ENCODE results near the gene SEPTIN10.
"Not testable (repeated sequence)": the region's sequence is repeated elsewhere in the genome, so short reads cannot be mapped to it uniquely, and the experiment has no call there.

Gene SEPTIN10

GRCh38 chr2:109555346-109555900, 58.3 kb downstream of the SEPTIN10 start:
- no peak for DNase-seq
- intact Hi-C loops (cut with DNase I), result no loop called here

DNA sequence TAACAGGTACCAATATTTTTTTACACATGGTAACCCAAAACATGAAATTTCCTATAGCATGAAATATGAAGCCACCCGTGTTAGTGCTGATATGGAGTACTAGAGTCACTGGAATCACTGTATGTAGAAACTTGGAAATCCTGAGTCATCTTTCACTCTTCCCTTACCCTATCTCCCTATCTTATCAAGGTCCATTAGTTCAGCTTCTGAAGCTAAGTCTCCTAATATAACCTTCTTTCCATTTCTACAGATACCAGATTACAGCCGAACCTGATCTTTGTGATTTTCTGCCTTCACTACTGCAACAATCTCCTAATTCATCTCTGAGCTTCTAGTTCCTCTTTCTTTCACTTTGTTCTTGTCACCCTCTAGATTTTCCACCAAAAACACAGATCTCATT, 59.0 kb downstream of the SEPTIN10 start:
- intact Hi-C loops (cut with DNase I), result no loop called here
- no peak for DNase-seq

- DNase-seq, result no peak
- intact Hi-C loops (cut with DNase I), result loop anchor here (10.0 kb wide), 1 partner anchor 176 kb away; no protein-coding TSS in a partner anchor
These were observed 64.7 kb downstream of the SEPTIN10 start for GRCh38 chr2:109549016-109549590.

- DNase-seq, result no peak
- intact Hi-C loops (cut with DNase I), result loop anchor here (10.0 kb wide), 1 partner anchor 178 kb away; no protein-coding TSS in a partner anchor
These were observed 66.5 kb downstream of the SEPTIN10 start for GRCh38 chr2:109547280-109547679.

DNA sequence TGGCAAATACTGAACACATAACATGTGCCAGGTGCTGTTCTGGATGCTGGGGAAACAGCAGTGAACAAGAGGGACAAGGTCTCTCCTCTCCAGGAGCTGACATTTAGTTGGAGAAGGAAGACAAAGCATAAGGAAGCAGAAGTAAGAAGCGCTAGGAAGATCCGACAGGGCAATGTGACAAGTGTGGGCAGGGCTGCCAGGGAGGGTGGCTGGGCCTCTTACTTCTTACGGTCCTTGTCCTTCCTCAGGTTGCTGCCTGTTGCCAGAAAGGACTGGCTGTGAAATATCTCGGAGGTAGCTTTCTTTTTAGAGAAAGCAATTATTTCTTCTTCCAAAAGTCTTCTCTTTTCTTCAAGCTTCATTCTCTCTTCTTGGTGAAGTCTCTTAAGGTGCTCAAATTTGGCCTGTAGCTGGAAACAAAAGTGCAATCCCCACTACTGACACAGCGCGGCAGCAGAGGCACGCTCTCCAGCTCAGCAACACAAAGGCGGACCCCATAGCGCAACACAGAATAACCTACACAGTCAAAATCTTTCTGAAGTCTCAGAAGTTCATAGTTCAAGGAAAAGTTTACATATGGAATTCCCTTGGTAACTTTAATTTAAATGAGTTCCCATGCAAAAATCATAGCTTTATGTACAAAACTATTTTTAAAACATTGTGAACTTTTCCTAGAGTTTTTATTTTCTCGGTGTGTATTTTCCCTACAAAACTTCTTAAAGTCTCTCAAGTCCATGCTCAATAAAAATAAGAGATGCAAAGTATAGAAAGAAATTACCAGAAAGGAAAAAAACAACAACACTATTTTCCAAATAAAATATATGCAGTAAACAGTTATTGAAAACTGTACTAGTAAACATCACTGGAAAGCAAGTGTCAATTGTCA, 67.7 kb downstream of the SEPTIN10 start:
- DNase-seq, result peak; percentile 37 to 96 (median 74)

DNA sequence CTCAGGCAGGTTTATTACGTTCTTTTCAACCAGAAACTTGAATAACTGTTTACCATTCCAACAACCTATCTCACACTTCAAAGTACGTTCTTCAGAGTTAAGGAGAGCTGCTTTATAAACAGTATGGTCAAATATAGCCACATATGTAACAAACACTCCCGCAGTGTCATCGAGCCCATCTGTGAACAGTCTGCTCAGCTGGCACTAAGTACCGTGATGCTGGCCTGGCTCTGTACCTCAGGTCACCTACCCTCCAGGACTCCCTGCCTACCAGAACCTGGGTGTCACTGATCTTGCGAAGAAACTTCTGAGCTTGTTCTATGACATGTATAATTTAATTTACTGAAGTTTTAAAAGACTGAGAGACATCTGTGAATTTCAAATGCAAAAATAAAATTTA, 71.4 kb downstream of the SEPTIN10 start:
- intact Hi-C loops (cut with DNase I), result loop anchor here (10.0 kb wide), 1 partner anchor 182 kb away; no protein-coding TSS in a partner anchor
- no peak for DNase-seq

More for the DNA sequence above, 67.7 kb downstream of the SEPTIN10 start:
- intact Hi-C loops (cut with DNase I), result loop anchor here (10.0 kb wide), 1 partner anchor 179 kb away; no protein-coding TSS in a partner anchor

GRCh38 chr2:109538546-109538945, 75.2 kb downstream of the SEPTIN10 start:
- DNase-seq, result no peak
- intact Hi-C loops (cut with DNase I), result no loop called here

- intact Hi-C loops (cut with DNase I), result no loop called here
- DNase-seq, result no peak
These were observed 76.1 kb downstream of the SEPTIN10 start for GRCh38 chr2:109537565-109538222.

DNA sequence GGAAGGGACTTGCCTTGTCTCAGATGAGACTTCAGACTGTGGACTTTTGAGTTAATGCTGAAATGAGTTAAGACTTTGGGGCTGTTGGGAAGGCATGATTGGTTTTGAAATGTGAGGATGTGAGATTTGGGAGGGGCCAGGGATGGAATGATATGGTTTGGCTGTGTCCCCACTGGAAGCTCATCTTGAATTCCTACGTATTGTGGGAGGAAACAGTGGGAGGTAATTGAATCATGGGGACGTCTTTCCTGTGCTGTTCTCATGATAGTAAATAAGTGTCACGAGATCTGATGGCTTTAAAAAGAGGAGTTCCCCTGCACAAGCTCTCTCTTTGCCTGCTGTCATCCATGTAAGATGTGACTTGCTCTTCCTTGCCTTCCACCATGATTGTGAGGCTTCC, 77.2 kb downstream of the SEPTIN10 start:
- intact Hi-C loops (cut with DNase I); DNase-seq: not testable (repeated sequence)

- no peak for DNase-seq
- intact Hi-C loops (cut with DNase I), result no loop called here
These were observed 78.4 kb downstream of the SEPTIN10 start for GRCh38 chr2:109535217-109535946.

DNA sequence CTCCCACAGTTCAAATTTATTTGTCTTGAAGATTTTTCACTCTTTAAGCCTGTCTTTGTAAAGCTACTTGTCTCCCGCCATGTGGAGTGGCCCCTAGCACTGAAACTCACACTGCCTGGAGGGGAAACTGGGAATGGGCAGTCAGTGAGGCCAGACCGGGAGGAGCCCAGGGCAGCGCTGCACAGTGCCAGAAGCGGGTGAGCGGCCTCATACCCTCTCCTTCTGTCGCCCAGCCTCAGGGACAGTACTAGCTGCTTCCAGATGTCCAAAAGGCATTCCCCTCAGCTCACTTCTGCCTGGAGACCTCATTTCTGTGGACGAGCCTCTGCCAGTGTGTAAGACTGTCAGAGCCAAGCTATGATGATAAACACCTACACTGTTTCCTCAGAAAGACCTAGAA, 79.9 kb downstream of the SEPTIN10 start:
- no peak for DNase-seq
- intact Hi-C loops (cut with DNase I), result no loop called here

- no peak for DNase-seq
- intact Hi-C loops (cut with DNase I), result no loop called here
These were observed 81.1 kb downstream of the SEPTIN10 start for GRCh38 chr2:109532728-109533076.

DNA sequence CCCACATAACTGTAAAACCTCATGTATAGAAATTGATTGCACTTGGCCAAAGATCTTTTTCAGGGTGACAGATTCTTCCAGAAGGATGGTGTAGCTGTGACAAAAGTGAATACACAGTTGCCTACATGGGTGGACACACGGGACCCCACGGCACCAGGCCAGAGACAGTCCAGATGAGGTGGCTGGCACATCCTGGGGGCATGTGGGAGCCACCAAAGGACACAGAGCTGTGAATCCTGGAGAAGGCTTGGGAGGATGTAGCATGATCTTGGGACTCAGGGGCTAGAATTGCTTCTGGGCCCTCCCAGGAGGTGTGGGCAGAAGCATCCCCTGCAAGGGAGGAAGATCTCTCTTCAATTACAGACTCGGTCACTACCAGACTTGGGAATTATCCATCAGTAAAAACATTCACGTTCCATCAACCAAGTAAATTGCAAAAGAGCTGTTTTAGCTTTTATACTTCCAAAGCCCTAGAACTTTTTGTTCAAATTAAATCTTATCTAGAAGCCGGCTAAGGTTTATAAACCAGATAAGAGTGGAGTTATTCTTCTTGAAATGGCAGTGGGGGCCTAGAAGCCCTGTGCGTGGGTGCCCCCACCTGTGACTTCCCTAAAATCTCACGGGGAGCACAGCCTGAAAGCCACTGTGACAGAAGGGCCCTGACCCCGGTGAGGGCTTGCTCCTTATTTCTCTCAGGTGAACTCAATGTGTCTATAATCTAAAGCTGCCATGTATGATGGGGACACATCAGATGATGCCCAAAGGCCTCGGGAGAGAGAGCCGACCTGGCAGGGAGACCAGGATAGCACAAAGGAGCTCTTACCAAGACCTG, 81.7 kb downstream of the SEPTIN10 start:
- intact Hi-C loops (cut with DNase I), result no loop called here
- DNase-seq, result no peak

- intact Hi-C loops (cut with DNase I), result no loop called here
These were observed 82.5 kb downstream of the SEPTIN10 start for GRCh38 chr2:109531221-109531620.

GRCh38 chr2:109530712-109531111, 83.1 kb downstream of the SEPTIN10 start:
- DNase-seq, result peak in 1 of 10 donors; percentile 62
- intact Hi-C loops (cut with DNase I), result no loop called here

More at GRCh38 chr2:109531221-109531620, 82.5 kb downstream of the SEPTIN10 start:
- no peak for DNase-seq

- intact Hi-C loops (cut with DNase I), result no loop called here
- DNase-seq, result peak in 3 of 10 donors; percentile 66 to 77 (median 72)
These were observed 84.0 kb downstream of the SEPTIN10 start for GRCh38 chr2:109529532-109530449.

- DNase-seq, result peak in 2 of 10 donors; percentile 23 to 72
- intact Hi-C loops (cut with DNase I), result no loop called here
These were observed 84.8 kb downstream of the SEPTIN10 start for GRCh38 chr2:109528811-109529501.

All from posterior cingulate gyrus (tissue), 11 donors.